Measurements from ENCODE around the gene ASS1. TPM values are rescaled to one million over a fixed set of nuclear protein-coding genes. Genes with fewer than 3 reads are reported as not detected.

The ASS1 gene
- total RNA-seq, 1 experiment from 2014 or later: 83.0 TPM

- Histone ChIP-seq H3K79me2 (ENCODE audit: low read length) (no peaks in the 10 kb centered on the region), H4K20me1 (ENCODE audit: low read length) (no peaks in the 10 kb centered on the region), H3K9me2 (replicated peaks; ENCODE audit: low read length) (no peaks in the 10 kb centered on the region), H3K4me2 (ENCODE audit: low read length) (no peak overlapping the region), H3K4me1 (ENCODE audit: insufficient read depth, low read length) (peaks cover 12% of the 10 kb centered on the region), H3F3A (ENCODE audit: low read length, unreplicated experiment) (no peaks in the 10 kb centered on the region), H3K27ac (ENCODE audit: low read length) (no peak overlapping the region), H3K36me3 (ENCODE audit: low read depth, low read length) (no peaks in the 10 kb centered on the region), H3K9me3 (ENCODE audit: low read length) (no peaks in the 10 kb centered on the region), H3K27me3 (ENCODE audit: low read length) (no peaks in the 10 kb centered on the region), H3K9ac (ENCODE audit: low read length) (no peak overlapping the region), H2AFZ (ENCODE audit: low read length) (no peak overlapping the region), H3K4me3 (ENCODE audit: low read length) (no peak overlapping the region)
- ChIA-PET CTCF (no interaction called here), POLR2A (ENCODE audit: unreplicated experiment) (no interaction called here)
- ATAC-seq (no peak), DNase-seq (no peak)
- intact Hi-C loops (cut with micrococcal nuclease): no loop called here
- no peak for TF ChIP-seq EZH2 (IDR thresholded peaks at IDR 0.05; ENCODE audit: low read length, unreplicated experiment)
- no TSS peak for BruUV-seq (replicated peaks)
Measured at GRCh38 chr9:130429831-130430230, 14.9 kb upstream of the ASS1 start.

- BruUV-seq (replicated peaks): no TSS peak
- ATAC-seq (no peak), DNase-seq (no peak)
- no peaks in the 10 kb centered on the region for H3K9me2 ChIP-seq (replicated peaks; ENCODE audit: low read length)
- no peak overlapping the region for H3K4me3 ChIP-seq (ENCODE audit: low read length)
- no peak overlapping the region for H3K9ac ChIP-seq (ENCODE audit: low read length)
- H3K4me2 ChIP-seq (ENCODE audit: low read length): no peak overlapping the region
- ChIA-PET CTCF (no interaction called here), POLR2A (ENCODE audit: unreplicated experiment) (no interaction called here)
- H2AFZ ChIP-seq (ENCODE audit: low read length): no peak overlapping the region
- no peak overlapping the region for H3K27ac ChIP-seq (ENCODE audit: low read length)
- H3F3A ChIP-seq (ENCODE audit: low read length, unreplicated experiment): no peaks in the 10 kb centered on the region
- intact Hi-C loops (cut with micrococcal nuclease): no loop called here
- H3K9me3 ChIP-seq (ENCODE audit: low read length): no peaks in the 10 kb centered on the region
- peaks cover 12% of the 10 kb centered on the region for H3K4me1 ChIP-seq (ENCODE audit: insufficient read depth, low read length)
- no peaks in the 10 kb centered on the region for H3K27me3 ChIP-seq (ENCODE audit: low read length)
- H4K20me1 ChIP-seq (ENCODE audit: low read length): no peaks in the 10 kb centered on the region
- no peaks in the 10 kb centered on the region for H3K36me3 ChIP-seq (ENCODE audit: low read depth, low read length)
- H3K79me2 ChIP-seq (ENCODE audit: low read length): no peaks in the 10 kb centered on the region
- TF ChIP-seq CTCF (conservative IDR thresholded peaks at IDR 0.05; ENCODE audit: low read depth, low read length): no peak
- no peak for TF ChIP-seq EZH2phosphoT487 (IDR thresholded peaks at IDR 0.05; ENCODE audit: borderline replicate concordance, low read length)
- no peak for TF ChIP-seq EZH2 (IDR thresholded peaks at IDR 0.05; ENCODE audit: low read length, unreplicated experiment)
Measured at GRCh38 chr9:130430232-130430631, 14.5 kb upstream of the ASS1 start.

GRCh38 chr9:130430734-130431535, 13.8 kb upstream of the ASS1 start:
- no peaks in the 10 kb centered on the region for H3K27me3 ChIP-seq (ENCODE audit: low read length)
- no peaks in the 10 kb centered on the region for H4K20me1 ChIP-seq (ENCODE audit: low read length)
- H2AFZ ChIP-seq (ENCODE audit: low read length): no peak overlapping the region
- ChIA-PET POLR2A (ENCODE audit: unreplicated experiment) (no interaction called here), CTCF (no interaction called here)
- no peak for ATAC-seq
- no peaks in the 10 kb centered on the region for H3K36me3 ChIP-seq (ENCODE audit: low read depth, low read length)
- intact Hi-C loops (cut with micrococcal nuclease): no loop called here
- no peak overlapping the region for H3K9ac ChIP-seq (ENCODE audit: low read length)
- H3K4me2 ChIP-seq (ENCODE audit: low read length): no peak overlapping the region
- no peak for DNase-seq
- H3K79me2 ChIP-seq (ENCODE audit: low read length): no peaks in the 10 kb centered on the region
- H3K9me2 ChIP-seq (replicated peaks; ENCODE audit: low read length): no peaks in the 10 kb centered on the region
- TF ChIP-seq CTCF (conservative IDR thresholded peaks at IDR 0.05; ENCODE audit: low read depth, low read length): no peak
- TF ChIP-seq EZH2phosphoT487 (IDR thresholded peaks at IDR 0.05; ENCODE audit: borderline replicate concordance, low read length): no peak
- no peak for TF ChIP-seq EZH2 (IDR thresholded peaks at IDR 0.05; ENCODE audit: low read length, unreplicated experiment)
- H3K9me3 ChIP-seq (ENCODE audit: low read length): no peaks in the 10 kb centered on the region
- peaks cover 10% of the 10 kb centered on the region for H3K4me1 ChIP-seq (ENCODE audit: insufficient read depth, low read length)
- BruUV-seq (replicated peaks): no TSS peak
- H3K27ac ChIP-seq (ENCODE audit: low read length): no peak overlapping the region
- H3F3A ChIP-seq (ENCODE audit: low read length, unreplicated experiment): no peaks in the 10 kb centered on the region
- H3K4me3 ChIP-seq (ENCODE audit: low read length): no peak overlapping the region
